SU-DHL-6 (cell line): Measurements from ENCODE around the gene SLC25A10.

Experiments used
- H2AFZ ChIP-seq: fragments of 200-600 bp; sonication (generic); 2 replicates; pipeline ENCODE4 v1.6.1; 2014; ENCODE audit warnings: low read depth, mild to moderate bottlenecking, moderate library complexity, mixed read lengths, antibody characterized with exemption, low read length; ENCODE audit not compliant: severe bottlenecking
- H3F3A ChIP-seq: fragments of 200-600 bp; shearing (Covaris generic); 2 replicates; pipeline ENCODE4 v1.6.0; 2016; ENCODE audit warnings: antibody characterized with exemption, mild to moderate bottlenecking; ENCODE audit not compliant: insufficient read depth
- H3K27ac ChIP-seq: fragments of 200-600 bp; sonication (generic); 2 replicates; pipeline ENCODE4 v1.5.1; 2016; ENCODE audit warnings: low read depth, mild to moderate bottlenecking, low read length, moderate library complexity, mixed read lengths
- H3K27me3 ChIP-seq: fragments of 200-600 bp; sonication (generic), shearing (Covaris generic); 2 replicates; pipeline ENCODE4 v1.6.0; 2014; ENCODE audit warnings: mild to moderate bottlenecking, low read length
- H3K36me3 ChIP-seq: fragments of 200-600 bp; sonication (generic); 2 replicates; pipeline ENCODE4 v1.6.1; 2014; ENCODE audit warnings: mild to moderate bottlenecking, low read length, mixed read lengths
- H3K4me2 ChIP-seq: fragments of 300-600, 200-600 bp; shearing (Covaris generic), sonication (generic); 2 replicates; pipeline ENCODE4 v1.6.0; 2014; ENCODE audit warnings: low read length, low read depth, mild to moderate bottlenecking; ENCODE audit not compliant: poor library complexity, severe bottlenecking
- H3K4me3 ChIP-seq: fragments of 200-600 bp; sonication (generic); 2 replicates; pipeline ENCODE4 v1.5.1; 2014; ENCODE audit warnings: antibody characterized with exemption, low read length, mild to moderate bottlenecking, mixed read lengths; ENCODE audit not compliant: insufficient read depth, poor library complexity, severe bottlenecking
- H3K79me2 ChIP-seq: fragments of 200-600 bp; sonication (generic); 2 replicates; pipeline ENCODE4 v1.6.1; 2014; ENCODE audit warnings: mild to moderate bottlenecking, low read length, moderate library complexity; ENCODE audit not compliant: insufficient read depth
- H3K9ac ChIP-seq: fragments of 200-600 bp; sonication (generic); 2 replicates; pipeline ENCODE4 v1.7.0; 2014; ENCODE audit warnings: mild to moderate bottlenecking, low read length
- H3K9me2 ChIP-seq: fragments of 200-600 bp; sonication (generic); replicated peaks from 2 replicates; pipeline ENCODE4 v1.6.1; 2014; ENCODE audit warnings: low read length; ENCODE audit not compliant: insufficient read depth
- H3K9me3 ChIP-seq: fragments of 200-600 bp; sonication (generic); 2 replicates; pipeline ENCODE4 v1.6.1; 2014; ENCODE audit warnings: low read length, mixed read lengths; ENCODE audit not compliant: insufficient read depth
- H4K20me1 ChIP-seq: fragments of 200-600 bp; sonication (generic); 2 replicates; pipeline ENCODE4 v1.6.1; 2014; ENCODE audit warnings: low read depth, mild to moderate bottlenecking, antibody characterized with exemption, low read length, moderate library complexity, mixed read lengths
- CTCF ChIP-seq: fragments of 200-600 bp; sonication (generic); IDR thresholded peaks from one replicate; pipeline ENCODE4 v1.5.1; 2017; ENCODE audit warnings: antibody characterized with exemption, mild to moderate bottlenecking, low read length, moderate library complexity; ENCODE audit not compliant: insufficient read depth, poor library complexity, severe bottlenecking
- EZH2phosphoT487 ChIP-seq: fragments of 200-600 bp; sonication (generic), shearing (Covaris generic); conservative IDR thresholded peaks from 2 replicates; pipeline ENCODE4 v1.6.1; 2018; ENCODE audit warnings: mild to moderate bottlenecking, antibody characterized with exemption, low read length, moderate library complexity, mixed read lengths

Gene SLC25A10

DNA sequence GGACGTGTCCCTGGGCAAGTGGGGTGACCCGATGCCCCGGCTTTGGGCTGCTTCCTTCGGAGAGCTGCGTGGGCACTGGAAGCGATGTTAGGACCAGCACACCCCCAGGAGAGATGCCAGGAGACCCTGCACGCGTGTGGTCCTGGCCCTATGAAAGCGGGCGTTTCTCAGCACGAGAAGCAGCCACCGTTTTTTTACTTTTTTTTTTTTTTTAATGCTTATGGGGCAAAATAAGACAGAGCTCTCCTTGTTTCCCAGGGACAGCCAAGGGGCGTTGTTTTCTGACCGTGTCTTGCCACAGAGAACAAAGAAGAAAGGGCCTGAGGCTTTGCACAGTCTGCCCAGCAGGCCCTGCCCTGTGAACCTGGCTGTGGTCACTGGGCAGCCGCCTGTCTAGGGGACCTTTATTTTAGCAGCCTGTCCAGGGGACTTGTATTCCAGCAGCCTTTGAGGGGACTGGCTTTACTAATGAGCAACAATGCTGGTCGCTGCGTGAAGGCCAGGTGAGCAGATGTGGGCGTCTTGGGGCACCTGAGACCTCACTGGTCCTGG lies 996 bp downstream of the SLC25A10 start:
- Histone ChIP-seq H3K4me2 (peak overlapping the region; percentile 80), H3K27me3 (no peaks in the 10 kb centered on the region), H3K79me2 (peaks cover 27% of the 10 kb centered on the region), H4K20me1 (no peaks in the 10 kb centered on the region), H3K9ac (peak overlapping the region; percentile 93), H3K9me3 (no peaks in the 10 kb centered on the region), H2AFZ (no peak overlapping the region), H3K4me3 (peak overlapping the region; percentile 86), H3K36me3 (no peaks in the 10 kb centered on the region), H3K27ac (peak overlapping the region; percentile 41; the same call in 1 of the 2 replicates), H3F3A (peaks cover 25% of the 10 kb centered on the region), H3K9me2 (no peaks in the 10 kb centered on the region)
- no peak for TF ChIP-seq EZH2phosphoT487
- TF ChIP-seq CTCF = no peak

GRCh38 chr17:81713556-81714411 lies 1.7 kb downstream of the SLC25A10 start:
- Histone ChIP-seq H3K9ac (peak overlapping the region; percentile 93), H3K79me2 (peaks cover 27% of the 10 kb centered on the region), H2AFZ (no peak overlapping the region), H3K36me3 (no peaks in the 10 kb centered on the region), H3K9me3 (no peaks in the 10 kb centered on the region), H3F3A (peaks cover 25% of the 10 kb centered on the region), H4K20me1 (no peaks in the 10 kb centered on the region), H3K9me2 (no peaks in the 10 kb centered on the region), H3K27me3 (no peaks in the 10 kb centered on the region), H3K4me3 (peak overlapping the region; percentile 86), H3K27ac (no peak overlapping the region), H3K4me2 (peak overlapping the region; percentile 80)
- TF ChIP-seq EZH2phosphoT487 = no peak
- TF ChIP-seq CTCF = no peak

DNA sequence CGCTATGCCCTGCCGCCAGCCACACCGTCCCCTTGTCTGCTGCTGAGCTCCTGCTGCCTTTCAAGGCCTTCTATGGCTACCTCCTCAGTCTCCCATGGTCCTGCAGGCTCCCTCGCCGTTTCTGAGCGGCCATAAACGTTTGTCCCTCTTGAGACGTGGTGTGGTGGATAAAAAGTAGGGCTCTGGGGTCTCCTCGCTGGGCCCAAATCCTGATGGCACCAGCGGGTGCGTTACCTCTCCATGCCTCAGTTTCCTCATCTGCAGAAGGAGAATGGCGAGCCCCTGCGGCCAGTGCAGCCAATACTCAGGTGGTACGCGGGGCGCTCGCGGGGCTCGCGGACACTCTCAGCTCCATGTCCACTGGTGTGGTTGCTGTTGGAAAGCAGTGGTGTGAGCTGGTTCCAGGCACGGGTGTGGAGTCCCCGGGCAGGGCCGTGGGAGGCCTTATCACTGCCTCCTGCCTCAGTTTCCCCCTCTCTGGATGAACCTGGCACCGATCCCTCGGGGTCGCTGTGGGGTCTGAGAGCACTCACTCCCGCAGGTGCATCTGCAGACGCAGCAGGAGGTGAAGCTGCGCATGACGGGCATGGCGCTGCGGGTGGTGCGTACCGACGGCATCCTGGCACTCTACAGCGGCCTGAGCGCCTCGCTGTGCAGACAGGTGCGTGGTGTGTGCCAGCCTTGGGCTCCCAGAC lies 2.5 kb downstream of the SLC25A10 start:
- H3K9me2 ChIP-seq = no peaks in the 10 kb centered on the region
- H3K79me2 ChIP-seq = peaks cover 27% of the 10 kb centered on the region
- H3K9me3 ChIP-seq = no peaks in the 10 kb centered on the region
- peaks cover 17% of the 10 kb centered on the region; the same call in 1 of the 2 replicates for H3F3A ChIP-seq
- no peaks in the 10 kb centered on the region for H3K27me3 ChIP-seq
- H3K36me3 ChIP-seq = no peaks in the 10 kb centered on the region
- H4K20me1 ChIP-seq = no peaks in the 10 kb centered on the region
- H2AFZ ChIP-seq = no peak overlapping the region
- no peak overlapping the region for H3K27ac ChIP-seq
- H3K9ac ChIP-seq = no peak overlapping the region
- no peak overlapping the region for H3K4me2 ChIP-seq
- TF ChIP-seq CTCF (no peak), EZH2phosphoT487 (no peak)
- H3K4me3 ChIP-seq = no peak overlapping the region
